ENCODE data around the gene RHEB. TPM values are rescaled to one million over a fixed set of nuclear protein-coding genes. Genes with fewer than 3 reads are reported as not detected.

Gene RHEB
- total RNA-seq, 2 experiments from 2014 or later, result 42.0 to 46.8 TPM

GRCh38 chr7:151456276-151456675 lies 63.4 kb downstream of the RHEB start:
- peaks cover 15% of the 10 kb centered on the region for H3K27me3 Mint-ChIP-seq
- H3K4me3 Mint-ChIP-seq, result no peak overlapping the region
- peaks cover 2% of the 10 kb centered on the region for H3K4me1 Mint-ChIP-seq
- peaks cover 2% of the 10 kb centered on the region for H3K9me3 Mint-ChIP-seq
- H3K36me3 Mint-ChIP-seq, result no peaks in the 10 kb centered on the region
- no peak overlapping the region for H3K27ac Mint-ChIP-seq
- DNase-seq, result no peak

GRCh38 chr7:151455690-151456089 lies 64.0 kb downstream of the RHEB start:
- no peak overlapping the region for H3K27ac Mint-ChIP-seq
- no peak overlapping the region for H3K4me3 Mint-ChIP-seq
- H3K36me3 Mint-ChIP-seq, result no peaks in the 10 kb centered on the region
- H3K4me1 Mint-ChIP-seq, result peaks cover 2% of the 10 kb centered on the region
- no peak for DNase-seq
- no peaks in the 10 kb centered on the region for H3K9me3 Mint-ChIP-seq
- peaks cover 11% of the 10 kb centered on the region for H3K27me3 Mint-ChIP-seq

GRCh38 chr7:151454932-151455530 lies 64.7 kb downstream of the RHEB start:
- Mint-ChIP-seq H3K9me3 (no peaks in the 10 kb centered on the region), H3K27me3 (peaks cover 5% of the 10 kb centered on the region), H3K4me1 (peaks cover 2% of the 10 kb centered on the region), H3K36me3 (no peaks in the 10 kb centered on the region), H3K27ac (no peak overlapping the region), H3K4me3 (no peak overlapping the region)
- DNase-seq, result no peak

GRCh38 chr7:151454305-151454704 lies 65.4 kb downstream of the RHEB start:
- Mint-ChIP-seq H3K36me3 (no peaks in the 10 kb centered on the region), H3K4me3 (no peak overlapping the region), H3K4me1 (peaks cover 2% of the 10 kb centered on the region), H3K27me3 (no peaks in the 10 kb centered on the region), H3K9me3 (no peaks in the 10 kb centered on the region), H3K27ac (no peak overlapping the region)
- no peak for DNase-seq

- Mint-ChIP-seq H3K27me3 (no peaks in the 10 kb centered on the region), H3K27ac (no peak overlapping the region), H3K36me3 (no peaks in the 10 kb centered on the region), H3K4me3 (no peak overlapping the region), H3K9me3 (no peaks in the 10 kb centered on the region), H3K4me1 (peaks cover 2% of the 10 kb centered on the region)
- DNase-seq, result no peak
Measured at GRCh38 chr7:151453326-151453791, 66.3 kb downstream of the RHEB start.

GRCh38 chr7:151452680-151453325 lies 66.9 kb downstream of the RHEB start:
- Mint-ChIP-seq H3K36me3 (no peaks in the 10 kb centered on the region), H3K9me3 (no peaks in the 10 kb centered on the region), H3K27ac (no peak overlapping the region), H3K27me3 (no peaks in the 10 kb centered on the region), H3K4me1 (peaks cover 2% of the 10 kb centered on the region), H3K4me3 (no peak overlapping the region)
- no peak for DNase-seq

- H3K27ac Mint-ChIP-seq, result no peak overlapping the region
- H3K9me3 Mint-ChIP-seq, result no peaks in the 10 kb centered on the region
- DNase-seq, result no peak
- no peaks in the 10 kb centered on the region for H3K4me1 Mint-ChIP-seq
- H3K36me3 Mint-ChIP-seq, result no peaks in the 10 kb centered on the region
- H3K27me3 Mint-ChIP-seq, result no peaks in the 10 kb centered on the region
- H3K4me3 Mint-ChIP-seq, result no peak overlapping the region
Measured at GRCh38 chr7:151451626-151452571, 67.8 kb downstream of the RHEB start.

GRCh38 chr7:151451156-151451555 lies 68.5 kb downstream of the RHEB start:
- Mint-ChIP-seq H3K27ac (no peak overlapping the region), H3K36me3 (no peaks in the 10 kb centered on the region), H3K4me1 (no peaks in the 10 kb centered on the region), H3K9me3 (no peaks in the 10 kb centered on the region), H3K4me3 (no peak overlapping the region), H3K27me3 (no peaks in the 10 kb centered on the region)
- DNase-seq, result no peak

- Mint-ChIP-seq H3K9me3 (no peaks in the 10 kb centered on the region), H3K36me3 (no peaks in the 10 kb centered on the region), H3K27me3 (no peaks in the 10 kb centered on the region), H3K27ac (no peak overlapping the region), H3K4me1 (no peaks in the 10 kb centered on the region), H3K4me3 (no peak overlapping the region)
- no peak for DNase-seq
Measured at GRCh38 chr7:151449990-151450389, 69.7 kb downstream of the RHEB start.

- H3K4me1 Mint-ChIP-seq, result peaks cover 4% of the 10 kb centered on the region
- no peaks in the 10 kb centered on the region for H3K36me3 Mint-ChIP-seq
- H3K27ac Mint-ChIP-seq, result no peak overlapping the region
- no peaks in the 10 kb centered on the region for H3K9me3 Mint-ChIP-seq
- H3K4me3 Mint-ChIP-seq, result peak overlapping the region; percentile 40
- DNase-seq, result peak; percentile 73
- no peaks in the 10 kb centered on the region for H3K27me3 Mint-ChIP-seq
Measured at GRCh38 chr7:151448261-151449252, 71.1 kb downstream of the RHEB start.

GRCh38 chr7:151447901-151448260 lies 71.8 kb downstream of the RHEB start:
- Mint-ChIP-seq H3K27ac (no peak overlapping the region), H3K4me1 (peaks cover 4% of the 10 kb centered on the region), H3K36me3 (no peaks in the 10 kb centered on the region), H3K4me3 (peak overlapping the region; percentile 57), H3K27me3 (no peaks in the 10 kb centered on the region), H3K9me3 (no peaks in the 10 kb centered on the region)
- DNase-seq, result no peak

- H3K4me3 Mint-ChIP-seq, result no peak overlapping the region
- H3K36me3 Mint-ChIP-seq, result no peaks in the 10 kb centered on the region
- no peak overlapping the region for H3K27ac Mint-ChIP-seq
- H3K9me3 Mint-ChIP-seq, result no peaks in the 10 kb centered on the region
- H3K4me1 Mint-ChIP-seq, result peaks cover 4% of the 10 kb centered on the region
- no peak for DNase-seq
- H3K27me3 Mint-ChIP-seq, result no peaks in the 10 kb centered on the region
Measured at GRCh38 chr7:151447312-151447711, 72.4 kb downstream of the RHEB start.

- Mint-ChIP-seq H3K27ac (no peak overlapping the region), H3K4me3 (no peak overlapping the region), H3K9me3 (no peaks in the 10 kb centered on the region), H3K36me3 (no peaks in the 10 kb centered on the region), H3K4me1 (peaks cover 10% of the 10 kb centered on the region), H3K27me3 (no peaks in the 10 kb centered on the region)
- DNase-seq, result no peak
Measured at GRCh38 chr7:151446412-151446811, 73.3 kb downstream of the RHEB start.

- Mint-ChIP-seq H3K4me3 (no peak overlapping the region), H3K27me3 (no peaks in the 10 kb centered on the region), H3K36me3 (no peaks in the 10 kb centered on the region), H3K4me1 (peaks cover 23% of the 10 kb centered on the region), H3K9me3 (no peaks in the 10 kb centered on the region), H3K27ac (no peak overlapping the region)
- no peak for DNase-seq
Measured at GRCh38 chr7:151444632-151445031, 75.1 kb downstream of the RHEB start.
